CD14-positive monocyte (primary cell): ENCODE results near the gene GRIK4. TPM values are rescaled to one million over a fixed set of nuclear protein-coding genes. Genes with fewer than 3 reads are reported as not detected.
"Not testable (repeated sequence)": the region's sequence is repeated elsewhere in the genome, so short reads cannot be mapped to it uniquely, and the experiment has no call there.

Experiments used
- DNase-seq, 3 donors: peaks; one replicate each; pipeline ENCODE4 v3.0.0-alpha.2; 2011 to 2022
- H2AFZ ChIP-seq: 2 replicates; pipeline ENCODE4 v1.6.0; 2012; ENCODE audit warnings: mild to moderate bottlenecking, low read depth, low read length, inconsistent platforms; ENCODE audit not compliant: insufficient read depth, poor library complexity, severe bottlenecking
- H3K27ac ChIP-seq, 2 donors: 1 replicate in 1 of 2; 2 replicates in 1 of 2; pipeline ENCODE4 v1.5.1; 2012 to 2013; ENCODE audit warnings: low read length in 2 of 2, control low read depth in 1 of 2, inconsistent platforms in 1 of 2, low read depth in 1 of 2, mild to moderate bottlenecking in 1 of 2
- H3K27me3 ChIP-seq, 2 donors: one replicate each; pipeline versions ENCODE4 v1.6.0 to v1.6.1; 2011 to 2013; ENCODE audit warnings: low read length in 2 of 2; ENCODE audit not compliant: control insufficient read depth in 2 of 2, insufficient read depth in 2 of 2
- H3K36me3 ChIP-seq, 2 donors: replicated peaks in 1 of 2; 1 replicate in 1 of 2; 2 replicates in 1 of 2; pipeline versions ENCODE4 v1.5.1 to v1.6.1; 2012 to 2013; ENCODE audit warnings: low read length in 2 of 2, control low read depth in 1 of 2, inconsistent platforms in 1 of 2, mild to moderate bottlenecking in 1 of 2; ENCODE audit not compliant: insufficient read depth in 2 of 2, control insufficient read depth in 1 of 2
- H3K4me1 ChIP-seq, 2 donors: 1 replicate in 1 of 2; 2 replicates in 1 of 2; pipeline versions ENCODE4 v1.5.1 to v1.6.1; 2012 to 2013; ENCODE audit warnings: low read length in 2 of 2, control low read depth in 1 of 2, inconsistent platforms in 1 of 2, mild to moderate bottlenecking in 1 of 2, moderate library complexity in 1 of 2; ENCODE audit not compliant: insufficient read depth in 2 of 2, control insufficient read depth in 1 of 2
- H3K4me2 ChIP-seq: replicated peaks from 2 replicates; pipeline ENCODE3; 2012; ENCODE audit warnings: low read length, moderate library complexity, mild to moderate bottlenecking; ENCODE audit not compliant: poor library complexity, severe bottlenecking; ENCODE audit errors: extremely low read depth
- H3K4me3 ChIP-seq, 3 experiments: fragments of 200-600 bp in 1 of 3; sonication (generic) in 1 of 3; replicated peaks in 1 of 3; 1 replicate in 2 of 3; 2 replicates in 1 of 3; pipeline ENCODE4 v1.5.1; 2011 to 2013; ENCODE audit warnings: low read length in 3 of 3, mild to moderate bottlenecking in 3 of 3, control low read depth in 2 of 3, low read depth in 2 of 3, inconsistent platforms in 1 of 3, moderate library complexity in 1 of 3
- H3K79me2 ChIP-seq: 2 replicates; pipeline ENCODE4 v1.6.0; 2012; ENCODE audit warnings: mild to moderate bottlenecking, control low read depth, inconsistent platforms, low read length, moderate library complexity; ENCODE audit not compliant: insufficient read depth
- H3K9ac ChIP-seq: 2 replicates; pipeline ENCODE4 v1.6.0; 2017; ENCODE audit warnings: low read length, mild to moderate bottlenecking; ENCODE audit not compliant: insufficient read depth, poor library complexity, severe bottlenecking
- H3K9me3 ChIP-seq, 2 donors: replicated peaks in 1 of 2; 1 replicate in 1 of 2; 2 replicates in 1 of 2; pipeline versions ENCODE4 v1.5.1 to v1.6.1; 2012 to 2013; ENCODE audit warnings: low read length in 2 of 2, control low read depth in 1 of 2; ENCODE audit not compliant: control insufficient read depth in 1 of 2, insufficient read depth in 1 of 2
- H4K20me1 ChIP-seq: 2 replicates; pipeline ENCODE4 v1.6.0; 2012; ENCODE audit warnings: mild to moderate bottlenecking, low read length, control low read depth, moderate library complexity; ENCODE audit not compliant: insufficient read depth
- H3K27ac Mint-ChIP-seq, 7 donors: one replicate each; pipeline ENCODE4 v1.8.0; 2020; ENCODE audit warnings: mild to moderate bottlenecking in 7 of 7, mixed read lengths in 7 of 7, moderate library complexity in 6 of 7, inconsistent platforms in 2 of 7
- H3K27me3 Mint-ChIP-seq, 3 donors: one replicate each; pipeline ENCODE4 v1.8.0; 2021 to 2022; ENCODE audit warnings: low read depth in 3 of 3, mild to moderate bottlenecking in 3 of 3, mixed read lengths in 3 of 3, moderate library complexity in 3 of 3, inconsistent platforms in 1 of 3
- H3K36me3 Mint-ChIP-seq, 2 donors: one replicate each; pipeline ENCODE4 v1.8.0; 2020; ENCODE audit warnings: mixed read lengths in 2 of 2, inconsistent platforms in 1 of 2, mild to moderate bottlenecking in 1 of 2
- H3K4me1 Mint-ChIP-seq: one replicate; pipeline ENCODE4 v1.8.0; 2020; ENCODE audit warnings: mild to moderate bottlenecking, mixed read lengths
- H3K4me3 Mint-ChIP-seq, 2 donors: one replicate each; pipeline ENCODE4 v1.8.0; 2020; ENCODE audit warnings: mild to moderate bottlenecking in 2 of 2, mixed read lengths in 2 of 2, moderate library complexity in 1 of 2
- H3K9me3 Mint-ChIP-seq, 7 donors: one replicate each; pipeline ENCODE4 v1.8.0; 2020 to 2022; ENCODE audit warnings: mixed read lengths in 7 of 7, mild to moderate bottlenecking in 6 of 7, moderate library complexity in 6 of 7, inconsistent platforms in 2 of 7
- WGBS: methylation state at CpG from one replicate; pipeline ENCODE4 v1.1.5; 2013; ENCODE audit warnings: missing lambda C conversion rate; ENCODE audit not compliant: insufficient coverage; 5-methylcytosine and 5-hydroxymethylcytosine counted together
- intact Hi-C, 2 donors: fragments of 100-400 bp; cut with micrococcal nuclease; formaldehyde crosslinking; loops; one replicate each; pipeline versions ENCODE4 v1.15.0 to v1.15.1; 2023
- polyA plus RNA-seq, 3 donors: library from polyadenylated mRNA; depleted of rRNA in 1 of 3; unstranded in 2 of 3; stranded (reverse) in 1 of 3; fragments of 300-500 nt in 2 of 3; fragments of >200 nt in 1 of 3; fragmentation: Illumina TruSeq in 2 of 3; gene quantifications; 1 replicate in 2 of 3; 2 replicates in 1 of 3; pipeline ENCODE4 v1.2.3, GENCODE V29; 2012 to 2021
- TF ChIP-seq, protein P1 (sequence below): fragments of 200-600 bp; IDR thresholded peaks from one replicate; pipeline ENCODE4 v1.8.0; 2022; ENCODE audit warnings: antibody characterized with exemption, mild to moderate bottlenecking

GRIK4 gene
- polyA plus RNA-seq, 3 donors, result not detected

GRCh38 chr11:120759046-120759445 is 247.5 kb downstream of the GRIK4 start:
- Histone ChIP-seq H3K4me1 (no peaks in the 10 kb centered on the region), H4K20me1 (no peaks in the 10 kb centered on the region), H3K4me2 (no peak overlapping the region), H3K36me3 (no peaks in the 10 kb centered on the region), H2AFZ (no peak overlapping the region), H3K27me3 (no peaks in the 10 kb centered on the region), H3K9ac (no peak overlapping the region), H3K27ac (no peak overlapping the region), H3K9me3 (no peaks in the 10 kb centered on the region), H3K79me2 (no peaks in the 10 kb centered on the region), H3K4me3 (no peak overlapping the region)
- H3K27me3 Mint-ChIP-seq, result peaks cover 4 to 11% (median 6%) of the 10 kb centered on the region in 3 donors
- no peak for DNase-seq
- TF ChIP-seq, protein P1, sequence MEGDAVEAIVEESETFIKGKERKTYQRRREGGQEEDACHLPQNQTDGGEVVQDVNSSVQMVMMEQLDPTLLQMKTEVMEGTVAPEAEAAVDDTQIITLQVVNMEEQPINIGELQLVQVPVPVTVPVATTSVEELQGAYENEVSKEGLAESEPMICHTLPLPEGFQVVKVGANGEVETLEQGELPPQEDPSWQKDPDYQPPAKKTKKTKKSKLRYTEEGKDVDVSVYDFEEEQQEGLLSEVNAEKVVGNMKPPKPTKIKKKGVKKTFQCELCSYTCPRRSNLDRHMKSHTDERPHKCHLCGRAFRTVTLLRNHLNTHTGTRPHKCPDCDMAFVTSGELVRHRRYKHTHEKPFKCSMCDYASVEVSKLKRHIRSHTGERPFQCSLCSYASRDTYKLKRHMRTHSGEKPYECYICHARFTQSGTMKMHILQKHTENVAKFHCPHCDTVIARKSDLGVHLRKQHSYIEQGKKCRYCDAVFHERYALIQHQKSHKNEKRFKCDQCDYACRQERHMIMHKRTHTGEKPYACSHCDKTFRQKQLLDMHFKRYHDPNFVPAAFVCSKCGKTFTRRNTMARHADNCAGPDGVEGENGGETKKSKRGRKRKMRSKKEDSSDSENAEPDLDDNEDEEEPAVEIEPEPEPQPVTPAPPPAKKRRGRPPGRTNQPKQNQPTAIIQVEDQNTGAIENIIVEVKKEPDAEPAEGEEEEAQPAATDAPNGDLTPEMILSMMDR, result no peak
- intact Hi-C loops, result no loop called here
- peaks cover 0 to 3% (median 2%) of the 10 kb centered on the region in 7 donors for H3K9me3 Mint-ChIP-seq
- H3K4me1 Mint-ChIP-seq, result no peaks in the 10 kb centered on the region
- H3K36me3 Mint-ChIP-seq, result no peaks in the 10 kb centered on the region
- WGBS, result 74% methylated on average over 2 of the region's 2 CpGs
- no peak overlapping the region for H3K4me3 Mint-ChIP-seq
- H3K27ac Mint-ChIP-seq, result no peak overlapping the region

- H3K27me3 ChIP-seq, H3K79me2 ChIP-seq, H3K4me1 ChIP-seq, DNase-seq, intact Hi-C loops, H3K4me2 ChIP-seq, H3K36me3 Mint-ChIP-seq, H3K4me3 ChIP-seq, H4K20me1 ChIP-seq, H3K27ac ChIP-seq, H3K9ac ChIP-seq, H3K4me3 Mint-ChIP-seq, H3K27me3 Mint-ChIP-seq, H3K36me3 ChIP-seq, H2AFZ ChIP-seq, H3K4me1 Mint-ChIP-seq, H3K27ac Mint-ChIP-seq: not testable (repeated sequence)
- peaks cover 2 to 18% (median 10%) of the 10 kb centered on the region in 7 donors for H3K9me3 Mint-ChIP-seq
- H3K9me3 ChIP-seq, result peaks cover 9 to 11% of the 10 kb centered on the region in 2 donors
- whole genome bisulfite sequencing, result 80% methylated on average over 1 of the region's 2 CpGs
These were observed 254.2 kb downstream of the GRIK4 start for GRCh38 chr11:120765710-120766109.
